Measurements from ENCODE around the gene TRAPPC8.

DNA sequence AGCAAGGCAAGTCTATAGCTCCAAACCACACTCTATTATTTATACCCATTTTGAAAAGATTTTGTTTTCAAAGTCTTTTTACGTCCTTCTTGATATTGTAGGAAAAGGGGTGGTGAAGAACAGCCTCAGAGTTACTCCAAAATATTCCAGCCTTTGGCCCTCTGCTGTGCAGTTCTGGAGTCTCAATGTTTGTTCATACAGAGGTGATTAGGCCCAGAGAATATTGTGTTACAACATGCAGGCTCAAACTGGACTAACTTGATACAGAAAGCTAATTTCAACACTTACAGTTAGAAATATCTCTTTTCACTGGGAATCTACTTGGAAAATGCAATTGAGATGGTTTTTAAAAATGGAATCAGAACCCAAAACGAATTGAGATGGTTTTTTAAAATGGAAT lies 141.8 kb downstream of the TRAPPC8 start:
- TF ChIP-seq, protein P1, sequence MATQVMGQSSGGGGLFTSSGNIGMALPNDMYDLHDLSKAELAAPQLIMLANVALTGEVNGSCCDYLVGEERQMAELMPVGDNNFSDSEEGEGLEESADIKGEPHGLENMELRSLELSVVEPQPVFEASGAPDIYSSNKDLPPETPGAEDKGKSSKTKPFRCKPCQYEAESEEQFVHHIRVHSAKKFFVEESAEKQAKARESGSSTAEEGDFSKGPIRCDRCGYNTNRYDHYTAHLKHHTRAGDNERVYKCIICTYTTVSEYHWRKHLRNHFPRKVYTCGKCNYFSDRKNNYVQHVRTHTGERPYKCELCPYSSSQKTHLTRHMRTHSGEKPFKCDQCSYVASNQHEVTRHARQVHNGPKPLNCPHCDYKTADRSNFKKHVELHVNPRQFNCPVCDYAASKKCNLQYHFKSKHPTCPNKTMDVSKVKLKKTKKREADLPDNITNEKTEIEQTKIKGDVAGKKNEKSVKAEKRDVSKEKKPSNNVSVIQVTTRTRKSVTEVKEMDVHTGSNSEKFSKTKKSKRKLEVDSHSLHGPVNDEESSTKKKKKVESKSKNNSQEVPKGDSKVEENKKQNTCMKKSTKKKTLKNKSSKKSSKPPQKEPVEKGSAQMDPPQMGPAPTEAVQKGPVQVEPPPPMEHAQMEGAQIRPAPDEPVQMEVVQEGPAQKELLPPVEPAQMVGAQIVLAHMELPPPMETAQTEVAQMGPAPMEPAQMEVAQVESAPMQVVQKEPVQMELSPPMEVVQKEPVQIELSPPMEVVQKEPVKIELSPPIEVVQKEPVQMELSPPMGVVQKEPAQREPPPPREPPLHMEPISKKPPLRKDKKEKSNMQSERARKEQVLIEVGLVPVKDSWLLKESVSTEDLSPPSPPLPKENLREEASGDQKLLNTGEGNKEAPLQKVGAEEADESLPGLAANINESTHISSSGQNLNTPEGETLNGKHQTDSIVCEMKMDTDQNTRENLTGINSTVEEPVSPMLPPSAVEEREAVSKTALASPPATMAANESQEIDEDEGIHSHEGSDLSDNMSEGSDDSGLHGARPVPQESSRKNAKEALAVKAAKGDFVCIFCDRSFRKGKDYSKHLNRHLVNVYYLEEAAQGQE (IDR thresholded peaks at IDR 0.05; ENCODE audit: low read depth): no peak
- TF ChIP-seq, protein P2, sequence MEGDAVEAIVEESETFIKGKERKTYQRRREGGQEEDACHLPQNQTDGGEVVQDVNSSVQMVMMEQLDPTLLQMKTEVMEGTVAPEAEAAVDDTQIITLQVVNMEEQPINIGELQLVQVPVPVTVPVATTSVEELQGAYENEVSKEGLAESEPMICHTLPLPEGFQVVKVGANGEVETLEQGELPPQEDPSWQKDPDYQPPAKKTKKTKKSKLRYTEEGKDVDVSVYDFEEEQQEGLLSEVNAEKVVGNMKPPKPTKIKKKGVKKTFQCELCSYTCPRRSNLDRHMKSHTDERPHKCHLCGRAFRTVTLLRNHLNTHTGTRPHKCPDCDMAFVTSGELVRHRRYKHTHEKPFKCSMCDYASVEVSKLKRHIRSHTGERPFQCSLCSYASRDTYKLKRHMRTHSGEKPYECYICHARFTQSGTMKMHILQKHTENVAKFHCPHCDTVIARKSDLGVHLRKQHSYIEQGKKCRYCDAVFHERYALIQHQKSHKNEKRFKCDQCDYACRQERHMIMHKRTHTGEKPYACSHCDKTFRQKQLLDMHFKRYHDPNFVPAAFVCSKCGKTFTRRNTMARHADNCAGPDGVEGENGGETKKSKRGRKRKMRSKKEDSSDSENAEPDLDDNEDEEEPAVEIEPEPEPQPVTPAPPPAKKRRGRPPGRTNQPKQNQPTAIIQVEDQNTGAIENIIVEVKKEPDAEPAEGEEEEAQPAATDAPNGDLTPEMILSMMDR (IDR thresholded peaks at IDR 0.05 in 2 of 3, conservative IDR thresholded peaks at IDR 0.05 in 1 of 3; ENCODE audit: borderline replicate concordance in 1 of 3, insufficient read depth in 1 of 3, low read depth in 2 of 3, low read length in 2 of 3): no peak
- no peak for TF ChIP-seq POLR2A (IDR thresholded peaks at IDR 0.05; ENCODE audit: borderline replicate concordance, extremely low read depth, insufficient read depth, insufficient read length)
- no peak for TF ChIP-seq JUND (IDR thresholded peaks at IDR 0.05)
- TF ChIP-seq POLR2AphosphoS5 (IDR thresholded peaks at IDR 0.05; ENCODE audit: low read depth, low read length): no peak
- no peak for TF ChIP-seq YY1 (IDR thresholded peaks at IDR 0.05; ENCODE audit: extremely low read depth, insufficient replicate concordance, low read depth, low read length)
- TF ChIP-seq EZH2phosphoT487 (IDR thresholded peaks at IDR 0.05; ENCODE audit: borderline replicate concordance): no peak
- no peak for TF ChIP-seq ATF3 (IDR thresholded peaks at IDR 0.05)
